IMR-90 (cell line): ENCODE data around the gene MLEC.

Experiments used
- CEBPB ChIP-seq: IDR thresholded peaks from 2 replicates; pipeline ENCODE4 v1.6.1; 2012; ENCODE audit warnings: low read depth, low read length, improper control_type of control experiment
- CHD1 ChIP-seq: IDR thresholded peaks from 2 replicates; pipeline ENCODE4 v1.6.1; 2012; ENCODE audit warnings: low read depth, low read length, improper control_type of control experiment
- CTCF ChIP-seq: conservative IDR thresholded peaks from 2 replicates; pipeline ENCODE4 v1.5.1; 2012; ENCODE audit warnings: mild to moderate bottlenecking, low read depth, low read length, improper control_type of control experiment
- FOS ChIP-seq: fragments of 150-350 bp; IDR thresholded peaks from 2 replicates; pipeline ENCODE4 v1.6.1; 2016; ENCODE audit warnings: low read depth, low read length
- MAFK ChIP-seq: IDR thresholded peaks from 2 replicates; pipeline ENCODE4 v1.6.1; 2012; ENCODE audit warnings: low read depth, low read length, improper control_type of control experiment
- MXI1 ChIP-seq: IDR thresholded peaks from 2 replicates; pipeline ENCODE4 v1.6.1; 2012; ENCODE audit warnings: low read depth, mild to moderate bottlenecking, low read length, moderate library complexity, borderline replicate concordance
- NFE2L2 ChIP-seq: fragments of 150-350 bp; IDR thresholded peaks from 2 replicates; pipeline ENCODE4 v1.6.1; 2016; ENCODE audit warnings: low read depth, mild to moderate bottlenecking, low read length
- POLR2A ChIP-seq: IDR thresholded peaks from 2 replicates; pipeline ENCODE4 v1.6.1; 2012; ENCODE audit warnings: mild to moderate bottlenecking, low read depth, low read length
- RAD21 ChIP-seq: IDR thresholded peaks from 2 replicates; pipeline ENCODE4 v1.6.1; 2012; ENCODE audit warnings: low read length, improper control_type of control experiment
- RCOR1 ChIP-seq: IDR thresholded peaks from 2 replicates; pipeline ENCODE4 v1.6.1; 2012; ENCODE audit warnings: mild to moderate bottlenecking, low read length, improper control_type of control experiment; ENCODE audit not compliant: insufficient replicate concordance
- RFX5 ChIP-seq: IDR thresholded peaks from 2 replicates; pipeline ENCODE4 v1.8.0; 2012; ENCODE audit warnings: low read depth, mild to moderate bottlenecking, low read length, moderate library complexity
- SMC3 ChIP-seq: fragments of 150-350 bp; IDR thresholded peaks from 2 replicates; pipeline ENCODE4 v1.6.1; 2016; ENCODE audit warnings: low read depth, mild to moderate bottlenecking, antibody characterized with exemption, low read length, moderate library complexity

GRCh38 chr12:120661432-120661831 lies 25.5 kb upstream of the MLEC start:
- no peak for TF ChIP-seq CTCF
- TF ChIP-seq POLR2A = no peak
- TF ChIP-seq RFX5 = no peak
- no peak for TF ChIP-seq CEBPB
- no peak for TF ChIP-seq MXI1
- no peak for TF ChIP-seq FOS
- TF ChIP-seq NFE2L2 = no peak
- no peak for TF ChIP-seq RAD21
- no peak for TF ChIP-seq CHD1
- no peak for TF ChIP-seq SMC3
- TF ChIP-seq RCOR1 = no peak
- TF ChIP-seq MAFK = no peak
